ENCODE measurements around the gene CAPN12.
"Not testable (repeated sequence)": the region's sequence is repeated elsewhere in the genome, so short reads cannot be mapped to it uniquely, and the experiment has no call there.

The CAPN12 gene

GRCh38 chr19:38744298-38744681 is at the start of gene CAPN12:
TSS of gene CAPN12 (minus strand) at chr19:38744474. CDS start at chr19:38744165, 309 bp downstream.
- DNase-seq = no peak

- no peak for DNase-seq
These were observed 49.4 kb upstream of the CAPN12 start for GRCh38 chr19:38793671-38794070.

GRCh38 chr19:38793177-38793576 is 48.9 kb upstream of the CAPN12 start:
- DNase-seq = no peak

GRCh38 chr19:38792250-38793111 is 48.2 kb upstream of the CAPN12 start:
- DNase-seq = no peak

- DNase-seq = not testable (repeated sequence)
These were observed 47.3 kb upstream of the CAPN12 start for GRCh38 chr19:38791451-38792064.

GRCh38 chr19:38790507-38791403 is 46.5 kb upstream of the CAPN12 start:
- DNase-seq = not testable (repeated sequence)

- DNase-seq = no peak
These were observed 44.4 kb upstream of the CAPN12 start, which contains the start of gene LGALS7B for GRCh38 chr19:38788478-38789243. TSS of gene LGALS7B (plus strand) at chr19:38789200. CDS start at chr19:38789227, 27 bp downstream.

- no peak for DNase-seq
These were observed 42.4 kb upstream of the CAPN12 start for GRCh38 chr19:38786572-38787265.

GRCh38 chr19:38786061-38786460 is 41.8 kb upstream of the CAPN12 start:
- DNase-seq = not testable (repeated sequence)

- no peak for DNase-seq
These were observed 41.0 kb upstream of the CAPN12 start for GRCh38 chr19:38785187-38785699.

- no peak for DNase-seq
These were observed 40.0 kb upstream of the CAPN12 start for GRCh38 chr19:38784224-38784623.

- DNase-seq = not testable (repeated sequence)
These were observed 37.9 kb upstream of the CAPN12 start for GRCh38 chr19:38782212-38782611.

GRCh38 chr19:38781058-38781457 is 36.8 kb upstream of the CAPN12 start:
- no peak for DNase-seq

- DNase-seq = no peak
These were observed 36.2 kb upstream of the CAPN12 start for GRCh38 chr19:38780443-38780842.

- DNase-seq = no peak
These were observed 34.5 kb upstream of the CAPN12 start for GRCh38 chr19:38778733-38779132.

GRCh38 chr19:38774181-38774950 is 30.1 kb upstream of the CAPN12 start:
- DNase-seq = no peak

GRCh38 chr19:38773469-38774177 is 29.3 kb upstream of the CAPN12 start, which contains the start of gene LGALS7:
TSS of gene LGALS7 (minus strand) at chr19:38773517. CDS start at chr19:38773492, 25 bp downstream.
- DNase-seq = no peak

GRCh38 chr19:38771569-38771968 is 27.3 kb upstream of the CAPN12 start:
- not testable (repeated sequence) for DNase-seq

- DNase-seq = not testable (repeated sequence)
These were observed 26.6 kb upstream of the CAPN12 start for GRCh38 chr19:38770949-38771275.
